Measurements from ENCODE around the gene DET1. TPM values are rescaled to one million over a fixed set of nuclear protein-coding genes. Genes with fewer than 3 reads are reported as not detected.
"Not testable (repeated sequence)": the region's sequence is repeated elsewhere in the genome, so short reads cannot be mapped to it uniquely, and the experiment has no call there.

DET1 gene
- total and polyA plus RNA-seq, 4 donors: 2.5 to 6.7 (median 3.0) TPM

- no peak for DNase-seq
- Histone ChIP-seq H3K27me3 (ENCODE audit: control insufficient read depth in 1 of 2, insufficient read depth in 2 of 2, low read length in 1 of 2) (no peaks in the 10 kb centered on the region), H3K4me1 (ENCODE audit: control insufficient read depth in 1 of 2, insufficient read depth in 2 of 2, low read length in 2 of 2) (no peaks in the 10 kb centered on the region), H3K36me3 (ENCODE audit: control insufficient read depth in 1 of 2, insufficient read depth in 2 of 2, low read length in 1 of 2) (peaks cover 0 to 3% of the 10 kb centered on the region in 2 donors), H3K27ac (ENCODE audit: low read depth in 1 of 2, low read length in 2 of 2) (no peak overlapping the region), H3K9me3 (ENCODE audit: control insufficient read depth, low read length) (no peaks in the 10 kb centered on the region), H3K4me3 (ENCODE audit: low read length in 2 of 2) (no peak overlapping the region)
- ATAC-seq (ENCODE audit: low FRiP score): no peak
- WGBS, 2 donors: 73 to 78% methylated on average over 1 of the region's 1 CpG
- intact Hi-C loops (cut with DNase I): no loop called here
Observed at GRCh38 chr15:88482263-88482662, 64.2 kb downstream of the DET1 start.

DNA sequence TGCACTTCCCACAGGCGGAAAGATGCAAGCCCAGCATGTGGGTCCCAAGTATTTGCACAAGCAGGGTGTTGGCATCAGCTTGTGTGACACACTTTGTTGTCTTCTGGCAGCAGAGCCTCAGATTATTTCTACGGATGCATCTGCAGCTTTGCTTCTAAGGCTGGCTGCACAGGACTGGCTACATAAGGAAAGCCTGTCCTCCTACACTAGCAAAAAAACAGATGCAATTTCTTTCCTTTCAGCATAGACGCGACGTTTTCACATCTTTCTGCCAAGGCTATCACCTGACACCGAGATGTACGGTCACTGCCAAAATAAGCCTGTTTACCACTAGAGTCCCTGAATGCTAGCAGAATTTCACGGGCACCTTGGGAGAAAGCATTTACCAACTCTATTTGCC is 65.5 kb downstream of the DET1 start:
- Histone ChIP-seq H3K36me3 (ENCODE audit: control insufficient read depth in 1 of 2, insufficient read depth in 2 of 2, low read length in 1 of 2) (peaks cover 0 to 3% of the 10 kb centered on the region in 2 donors), H3K4me3 (ENCODE audit: low read length in 2 of 2) (no peak overlapping the region), H3K9me3 (ENCODE audit: control insufficient read depth, low read length) (no peaks in the 10 kb centered on the region), H3K4me1 (ENCODE audit: control insufficient read depth in 1 of 2, insufficient read depth in 2 of 2, low read length in 2 of 2) (no peaks in the 10 kb centered on the region), H3K27me3 (ENCODE audit: control insufficient read depth in 1 of 2, insufficient read depth in 2 of 2, low read length in 1 of 2) (no peaks in the 10 kb centered on the region), H3K27ac (ENCODE audit: low read depth in 1 of 2, low read length in 2 of 2) (no peak overlapping the region)
- ATAC-seq (ENCODE audit: low FRiP score) (no peak), DNase-seq (no peak)
- WGBS, 2 donors: 61 to 66% methylated on average over 8 of the region's 8 CpGs
- intact Hi-C loops (cut with DNase I): no loop called here

DNA sequence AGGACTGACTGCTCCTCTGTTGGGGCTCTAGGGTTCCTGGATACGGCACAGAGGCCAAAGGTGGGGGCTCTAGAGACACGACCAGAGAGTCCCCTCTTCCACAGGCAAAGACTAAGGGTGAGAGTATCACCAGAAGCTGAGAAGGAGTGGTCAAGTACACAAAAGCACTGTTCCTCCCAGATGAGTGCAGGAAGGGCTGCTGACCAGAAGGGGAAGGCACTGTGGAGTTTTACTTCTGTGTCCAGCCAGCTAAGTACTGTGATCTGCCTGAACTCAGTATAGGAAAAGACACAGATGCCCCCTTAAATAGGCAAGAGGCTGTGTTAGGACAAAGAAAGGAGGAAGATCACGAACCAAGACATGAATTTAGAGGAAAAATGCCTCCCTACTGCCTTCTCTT is 67.3 kb downstream of the DET1 start:
- no peak for ATAC-seq (ENCODE audit: low FRiP score)
- intact Hi-C loops (cut with DNase I): no loop called here
- WGBS, 2 donors: 79 to 84% methylated on average over 3 of the region's 3 CpGs
- Histone ChIP-seq H3K4me1 (ENCODE audit: control insufficient read depth in 1 of 2, insufficient read depth in 2 of 2, low read length in 2 of 2) (no peaks in the 10 kb centered on the region), H3K27ac (ENCODE audit: low read depth in 1 of 2, low read length in 2 of 2) (no peak overlapping the region), H3K27me3 (ENCODE audit: control insufficient read depth in 1 of 2, insufficient read depth in 2 of 2, low read length in 1 of 2) (no peaks in the 10 kb centered on the region), H3K9me3 (ENCODE audit: control insufficient read depth, low read length) (no peaks in the 10 kb centered on the region), H3K36me3 (ENCODE audit: control insufficient read depth in 1 of 2, insufficient read depth in 2 of 2, low read length in 1 of 2) (peaks cover 2 to 5% of the 10 kb centered on the region in 2 donors), H3K4me3 (ENCODE audit: low read length in 2 of 2) (no peak overlapping the region)
- no peak for DNase-seq

DNA sequence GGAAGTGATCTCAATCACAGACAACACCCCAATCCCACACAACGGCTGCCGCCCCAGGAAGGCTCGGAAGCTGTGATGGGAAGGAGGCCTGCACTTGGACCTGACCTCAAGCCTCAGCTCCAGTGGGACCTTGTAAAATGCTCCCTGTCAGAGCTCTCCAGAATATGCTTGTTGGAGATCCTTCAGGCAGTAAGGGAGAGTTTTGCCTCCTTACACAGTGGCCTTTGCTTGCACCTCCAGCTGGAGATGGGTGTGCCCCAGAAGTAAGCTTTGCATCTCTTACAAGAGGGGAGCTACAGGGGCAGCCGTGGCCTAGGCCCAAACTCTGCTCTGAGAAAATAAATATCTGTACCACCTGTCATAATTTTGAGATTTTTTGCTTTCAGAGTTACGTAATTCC is 68.6 kb downstream of the DET1 start:
- Histone ChIP-seq H3K27me3 (ENCODE audit: control insufficient read depth in 1 of 2, insufficient read depth in 2 of 2, low read length in 1 of 2) (no peaks in the 10 kb centered on the region), H3K9me3 (ENCODE audit: control insufficient read depth, low read length) (no peaks in the 10 kb centered on the region), H3K27ac (ENCODE audit: low read depth in 1 of 2, low read length in 2 of 2) (no peak overlapping the region), H3K4me3 (ENCODE audit: low read length in 2 of 2) (no peak overlapping the region), H3K4me1 (ENCODE audit: control insufficient read depth in 1 of 2, insufficient read depth in 2 of 2, low read length in 2 of 2) (no peaks in the 10 kb centered on the region), H3K36me3 (ENCODE audit: control insufficient read depth in 1 of 2, insufficient read depth in 2 of 2, low read length in 1 of 2) (peaks cover 2 to 5% of the 10 kb centered on the region in 2 donors)
- intact Hi-C loops (cut with DNase I): no loop called here
- ATAC-seq (ENCODE audit: low FRiP score) (no peak), DNase-seq (no peak)
- WGBS, 2 donors: 88% methylated on average over 5 of the region's 5 CpGs

GRCh38 chr15:88477126-88477525 is 69.4 kb downstream of the DET1 start:
- ATAC-seq (ENCODE audit: low FRiP score) (no peak), DNase-seq (no peak)
- Histone ChIP-seq H3K9me3 (ENCODE audit: control insufficient read depth, low read length) (no peaks in the 10 kb centered on the region), H3K36me3 (ENCODE audit: control insufficient read depth in 1 of 2, insufficient read depth in 2 of 2, low read length in 1 of 2) (peaks cover 2 to 5% of the 10 kb centered on the region in 2 donors), H3K4me3 (ENCODE audit: low read length in 2 of 2) (no peak overlapping the region), H3K4me1 (ENCODE audit: control insufficient read depth in 1 of 2, insufficient read depth in 2 of 2, low read length in 2 of 2) (no peaks in the 10 kb centered on the region), H3K27me3 (ENCODE audit: control insufficient read depth in 1 of 2, insufficient read depth in 2 of 2, low read length in 1 of 2) (no peaks in the 10 kb centered on the region), H3K27ac (ENCODE audit: low read depth in 1 of 2, low read length in 2 of 2) (no peak overlapping the region)
- WGBS, 2 donors: 90 to 91% methylated on average over 7 of the region's 7 CpGs
- intact Hi-C loops (cut with DNase I): no loop called here

DNA sequence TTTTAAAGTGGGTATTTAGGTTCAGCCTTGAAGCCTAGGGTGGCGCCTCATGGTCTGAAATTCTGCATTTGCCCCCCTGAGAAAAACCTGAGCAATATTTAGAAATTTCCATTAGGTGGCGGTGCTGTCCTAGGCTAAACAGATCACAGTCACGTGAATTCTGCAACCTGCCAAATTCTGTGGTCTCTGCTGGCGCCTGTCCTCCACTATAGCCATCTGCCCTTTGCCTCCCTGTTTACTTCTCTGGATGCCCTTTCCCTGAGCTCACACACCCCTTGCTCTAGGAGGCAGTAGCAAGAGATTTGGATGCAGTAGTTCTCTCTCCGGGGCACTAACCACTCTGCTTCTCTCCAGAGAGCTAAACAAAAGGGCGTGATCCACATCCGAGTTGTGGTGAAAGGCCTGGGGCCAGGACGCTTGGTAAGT is 69.8 kb downstream of the DET1 start:
- WGBS, 2 donors: 61 to 66% methylated on average over 8 of the region's 8 CpGs
- ATAC-seq (ENCODE audit: low FRiP score): no peak

GRCh38 chr15:88473661-88474293 is 72.7 kb downstream of the DET1 start:
- H3K27ac ChIP-seq (ENCODE audit: low read depth in 1 of 2, low read length in 2 of 2); intact Hi-C loops (cut with DNase I); H3K36me3 ChIP-seq (ENCODE audit: control insufficient read depth in 1 of 2, insufficient read depth in 2 of 2, low read length in 1 of 2); H3K27me3 ChIP-seq (ENCODE audit: control insufficient read depth in 1 of 2, insufficient read depth in 2 of 2, low read length in 1 of 2); ATAC-seq (ENCODE audit: low FRiP score); H3K9me3 ChIP-seq (ENCODE audit: control insufficient read depth, low read length); DNase-seq; H3K4me1 ChIP-seq (ENCODE audit: control insufficient read depth in 1 of 2, insufficient read depth in 2 of 2, low read length in 2 of 2); H3K4me3 ChIP-seq (ENCODE audit: low read length in 2 of 2): not testable (repeated sequence)
- WGBS, 2 donors: 95 to 99% methylated on average over 4 of the region's 4 CpGs

More for the DNA sequence above, 69.8 kb downstream of the DET1 start:
- Histone ChIP-seq H3K9me3 (ENCODE audit: control insufficient read depth, low read length) (no peaks in the 10 kb centered on the region), H3K4me3 (ENCODE audit: low read length in 2 of 2) (no peak overlapping the region), H3K36me3 (ENCODE audit: control insufficient read depth in 1 of 2, insufficient read depth in 2 of 2, low read length in 1 of 2) (peaks cover 2 to 5% of the 10 kb centered on the region in 2 donors), H3K27me3 (ENCODE audit: control insufficient read depth in 1 of 2, insufficient read depth in 2 of 2, low read length in 1 of 2) (no peaks in the 10 kb centered on the region), H3K27ac (ENCODE audit: low read depth in 1 of 2, low read length in 2 of 2) (no peak overlapping the region), H3K4me1 (ENCODE audit: control insufficient read depth in 1 of 2, insufficient read depth in 2 of 2, low read length in 2 of 2) (no peaks in the 10 kb centered on the region)
- no peak for DNase-seq
- intact Hi-C loops (cut with DNase I): no loop called here

- Histone ChIP-seq H3K4me3 (ENCODE audit: low read length in 2 of 2) (no peak overlapping the region), H3K36me3 (ENCODE audit: control insufficient read depth in 1 of 2, insufficient read depth in 2 of 2, low read length in 1 of 2) (peaks cover 2% of the 10 kb centered on the region in 2 donors), H3K27me3 (ENCODE audit: control insufficient read depth in 1 of 2, insufficient read depth in 2 of 2, low read length in 1 of 2) (no peaks in the 10 kb centered on the region), H3K4me1 (ENCODE audit: control insufficient read depth in 1 of 2, insufficient read depth in 2 of 2, low read length in 2 of 2) (peaks cover 0 to 5% of the 10 kb centered on the region in 2 donors), H3K27ac (ENCODE audit: low read depth in 1 of 2, low read length in 2 of 2) (no peak overlapping the region), H3K9me3 (ENCODE audit: control insufficient read depth, low read length) (no peaks in the 10 kb centered on the region)
- no peak for ATAC-seq (ENCODE audit: low FRiP score)
- 85 to 87% methylated on average over 4 of the region's 4 CpGs for WGBS, 2 donors
- no peak for DNase-seq
- intact Hi-C loops (cut with DNase I): no loop called here
Observed at GRCh38 chr15:88472225-88472624, 74.3 kb downstream of the DET1 start.

GRCh38 chr15:88470625-88471372 is 75.7 kb downstream of the DET1 start:
- H3K36me3 ChIP-seq (ENCODE audit: control insufficient read depth in 1 of 2, insufficient read depth in 2 of 2, low read length in 1 of 2): peaks cover 2% of the 10 kb centered on the region in 2 donors
- ATAC-seq (ENCODE audit: low FRiP score): no peak
- H3K27ac ChIP-seq (ENCODE audit: low read depth in 1 of 2, low read length in 2 of 2): no peak overlapping the region
- no peak for DNase-seq
- no peaks in the 10 kb centered on the region for H3K9me3 ChIP-seq (ENCODE audit: control insufficient read depth, low read length)
- intact Hi-C loops (cut with DNase I): no loop called here
- H3K4me1 ChIP-seq (ENCODE audit: control insufficient read depth in 1 of 2, insufficient read depth in 2 of 2, low read length in 2 of 2): peaks cover 0 to 5% of the 10 kb centered on the region in 2 donors
- H3K27me3 ChIP-seq (ENCODE audit: control insufficient read depth in 1 of 2, insufficient read depth in 2 of 2, low read length in 1 of 2): no peaks in the 10 kb centered on the region
- WGBS, 2 donors: 91% methylated on average over 6 of the region's 6 CpGs
- H3K4me3 ChIP-seq (ENCODE audit: low read length in 2 of 2): no peak overlapping the region
